CD14-positive monocyte (primary cell): ENCODE data around the gene CACNA1G. TPM values are rescaled to one million over a fixed set of nuclear protein-coding genes. Genes with fewer than 3 reads are reported as not detected.

ENCODE experiments used
- DNase-seq, 3 donors: peaks; one replicate each; pipeline ENCODE4 v3.0.0-alpha.2; 2011 to 2022
- H2AFZ ChIP-seq: 2 replicates; pipeline ENCODE4 v1.6.0; 2012; ENCODE audit warnings: mild to moderate bottlenecking, low read depth, low read length, inconsistent platforms; ENCODE audit not compliant: insufficient read depth, poor library complexity, severe bottlenecking
- H3K27ac ChIP-seq, 2 donors: 1 replicate in 1 of 2; 2 replicates in 1 of 2; pipeline ENCODE4 v1.5.1; 2012 to 2013; ENCODE audit warnings: low read length in 2 of 2, control low read depth in 1 of 2, inconsistent platforms in 1 of 2, low read depth in 1 of 2, mild to moderate bottlenecking in 1 of 2
- H3K27me3 ChIP-seq, 2 donors: one replicate each; pipeline versions ENCODE4 v1.6.0 to v1.6.1; 2011 to 2013; ENCODE audit warnings: low read length in 2 of 2; ENCODE audit not compliant: control insufficient read depth in 2 of 2, insufficient read depth in 2 of 2
- H3K36me3 ChIP-seq, 2 donors: replicated peaks in 1 of 2; 1 replicate in 1 of 2; 2 replicates in 1 of 2; pipeline versions ENCODE4 v1.5.1 to v1.6.1; 2012 to 2013; ENCODE audit warnings: low read length in 2 of 2, control low read depth in 1 of 2, inconsistent platforms in 1 of 2, mild to moderate bottlenecking in 1 of 2; ENCODE audit not compliant: insufficient read depth in 2 of 2, control insufficient read depth in 1 of 2
- H3K4me1 ChIP-seq, 2 donors: 1 replicate in 1 of 2; 2 replicates in 1 of 2; pipeline versions ENCODE4 v1.5.1 to v1.6.1; 2012 to 2013; ENCODE audit warnings: low read length in 2 of 2, control low read depth in 1 of 2, inconsistent platforms in 1 of 2, mild to moderate bottlenecking in 1 of 2, moderate library complexity in 1 of 2; ENCODE audit not compliant: insufficient read depth in 2 of 2, control insufficient read depth in 1 of 2
- H3K4me2 ChIP-seq: replicated peaks from 2 replicates; pipeline ENCODE3; 2012; ENCODE audit warnings: low read length, moderate library complexity, mild to moderate bottlenecking; ENCODE audit not compliant: poor library complexity, severe bottlenecking; ENCODE audit errors: extremely low read depth
- H3K4me3 ChIP-seq, 3 experiments: fragments of 200-600 bp in 1 of 3; sonication (generic) in 1 of 3; replicated peaks in 1 of 3; 1 replicate in 2 of 3; 2 replicates in 1 of 3; pipeline ENCODE4 v1.5.1; 2011 to 2013; ENCODE audit warnings: low read length in 3 of 3, mild to moderate bottlenecking in 3 of 3, control low read depth in 2 of 3, low read depth in 2 of 3, inconsistent platforms in 1 of 3, moderate library complexity in 1 of 3
- H3K79me2 ChIP-seq: 2 replicates; pipeline ENCODE4 v1.6.0; 2012; ENCODE audit warnings: mild to moderate bottlenecking, control low read depth, inconsistent platforms, low read length, moderate library complexity; ENCODE audit not compliant: insufficient read depth
- H3K9ac ChIP-seq: 2 replicates; pipeline ENCODE4 v1.6.0; 2017; ENCODE audit warnings: low read length, mild to moderate bottlenecking; ENCODE audit not compliant: insufficient read depth, poor library complexity, severe bottlenecking
- H3K9me3 ChIP-seq, 2 donors: replicated peaks in 1 of 2; 1 replicate in 1 of 2; 2 replicates in 1 of 2; pipeline versions ENCODE4 v1.5.1 to v1.6.1; 2012 to 2013; ENCODE audit warnings: low read length in 2 of 2, control low read depth in 1 of 2; ENCODE audit not compliant: control insufficient read depth in 1 of 2, insufficient read depth in 1 of 2
- H4K20me1 ChIP-seq: 2 replicates; pipeline ENCODE4 v1.6.0; 2012; ENCODE audit warnings: mild to moderate bottlenecking, low read length, control low read depth, moderate library complexity; ENCODE audit not compliant: insufficient read depth
- H3K27ac Mint-ChIP-seq, 7 donors: one replicate each; pipeline ENCODE4 v1.8.0; 2020; ENCODE audit warnings: mild to moderate bottlenecking in 7 of 7, mixed read lengths in 7 of 7, moderate library complexity in 6 of 7, inconsistent platforms in 2 of 7
- H3K27me3 Mint-ChIP-seq, 3 donors: one replicate each; pipeline ENCODE4 v1.8.0; 2021 to 2022; ENCODE audit warnings: low read depth in 3 of 3, mild to moderate bottlenecking in 3 of 3, mixed read lengths in 3 of 3, moderate library complexity in 3 of 3, inconsistent platforms in 1 of 3
- H3K36me3 Mint-ChIP-seq, 2 donors: one replicate each; pipeline ENCODE4 v1.8.0; 2020; ENCODE audit warnings: mixed read lengths in 2 of 2, inconsistent platforms in 1 of 2, mild to moderate bottlenecking in 1 of 2
- H3K4me1 Mint-ChIP-seq: one replicate; pipeline ENCODE4 v1.8.0; 2020; ENCODE audit warnings: mild to moderate bottlenecking, mixed read lengths
- H3K4me3 Mint-ChIP-seq, 2 donors: one replicate each; pipeline ENCODE4 v1.8.0; 2020; ENCODE audit warnings: mild to moderate bottlenecking in 2 of 2, mixed read lengths in 2 of 2, moderate library complexity in 1 of 2
- H3K9me3 Mint-ChIP-seq, 7 donors: one replicate each; pipeline ENCODE4 v1.8.0; 2020 to 2022; ENCODE audit warnings: mixed read lengths in 7 of 7, mild to moderate bottlenecking in 6 of 7, moderate library complexity in 6 of 7, inconsistent platforms in 2 of 7
- WGBS: methylation state at CpG from one replicate; pipeline ENCODE4 v1.1.5; 2013; ENCODE audit warnings: missing lambda C conversion rate; ENCODE audit not compliant: insufficient coverage; 5-methylcytosine and 5-hydroxymethylcytosine counted together
- intact Hi-C, 2 donors: fragments of 100-400 bp; cut with micrococcal nuclease; formaldehyde crosslinking; loops; one replicate each; pipeline versions ENCODE4 v1.15.0 to v1.15.1; 2023
- polyA plus RNA-seq, 3 donors: library from polyadenylated mRNA; depleted of rRNA in 1 of 3; unstranded in 2 of 3; stranded (reverse) in 1 of 3; fragments of 300-500 nt in 2 of 3; fragments of >200 nt in 1 of 3; fragmentation: Illumina TruSeq in 2 of 3; gene quantifications; 1 replicate in 2 of 3; 2 replicates in 1 of 3; pipeline ENCODE4 v1.2.3, GENCODE V29; 2012 to 2021
- TF ChIP-seq, protein P1 (sequence below): fragments of 200-600 bp; IDR thresholded peaks from one replicate; pipeline ENCODE4 v1.8.0; 2022; ENCODE audit warnings: antibody characterized with exemption, mild to moderate bottlenecking

The CACNA1G gene
- polyA plus RNA-seq, 3 donors, result 0.03 TPM; not detected in 2

DNA sequence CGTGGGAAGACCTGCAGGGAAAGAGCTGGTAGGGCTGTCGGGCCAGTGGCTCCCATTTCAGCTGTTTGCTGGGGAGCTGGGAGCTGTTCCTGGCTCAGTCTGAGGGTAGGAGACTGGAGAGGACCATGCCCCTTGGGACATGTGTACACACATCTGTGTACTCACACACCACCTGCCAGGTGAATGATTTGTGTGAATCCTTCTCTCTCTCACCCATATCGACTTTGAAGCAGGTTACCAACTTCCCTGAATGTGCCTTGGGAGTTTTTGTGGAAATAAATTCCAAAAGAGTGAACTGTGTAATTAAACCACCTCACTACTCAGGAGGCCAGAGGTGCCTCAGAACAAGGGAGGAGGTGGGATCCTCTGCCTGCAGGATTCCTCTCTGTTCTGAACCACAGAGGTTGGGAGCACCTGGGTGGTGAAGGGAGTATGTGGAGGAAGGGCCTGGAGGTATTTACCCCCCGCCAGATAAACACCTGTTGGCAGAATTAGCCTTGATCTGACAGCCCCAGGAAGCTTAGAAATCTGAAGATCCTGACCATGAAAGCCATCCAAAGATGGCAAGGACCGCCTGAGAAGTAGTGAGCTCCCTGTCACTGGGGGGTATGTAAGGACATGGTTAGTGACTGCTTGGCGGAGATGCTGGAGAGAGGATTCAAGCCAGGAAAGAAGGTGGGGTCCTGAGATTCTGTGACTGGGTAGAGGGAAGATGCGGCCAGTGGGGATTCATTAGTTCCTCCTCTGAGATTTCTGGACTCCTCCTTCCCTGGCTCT is 77.5 kb downstream of the CACNA1G start:
- H4K20me1 ChIP-seq, result peaks cover 17% of the 10 kb centered on the region
- H3K27ac ChIP-seq, result no peak overlapping the region
- H3K27me3 ChIP-seq, result peaks cover 2 to 46% of the 10 kb centered on the region in 2 donors
- Mint-ChIP-seq H3K27ac (no peak overlapping the region), H3K36me3 (peaks cover 15 to 23% of the 10 kb centered on the region in 2 donors), H3K27me3 (peaks cover 40 to 52% (median 41%) of the 10 kb centered on the region in 3 donors), H3K4me1 (peaks cover 70% of the 10 kb centered on the region), H3K9me3 (peaks cover 0 to 11% (median 0%) of the 10 kb centered on the region in 7 donors), H3K4me3 (peak overlapping the region in 1 of 2 donors; percentile 47)
- intact Hi-C loops, result no loop called here
- H3K79me2 ChIP-seq, result no peaks in the 10 kb centered on the region
- peaks cover 0 to 10% of the 10 kb centered on the region in 2 donors for H3K36me3 ChIP-seq
- no peak for DNase-seq
- H2AFZ ChIP-seq, result no peak overlapping the region
- no peak overlapping the region for H3K9ac ChIP-seq
- TF ChIP-seq, protein P1, sequence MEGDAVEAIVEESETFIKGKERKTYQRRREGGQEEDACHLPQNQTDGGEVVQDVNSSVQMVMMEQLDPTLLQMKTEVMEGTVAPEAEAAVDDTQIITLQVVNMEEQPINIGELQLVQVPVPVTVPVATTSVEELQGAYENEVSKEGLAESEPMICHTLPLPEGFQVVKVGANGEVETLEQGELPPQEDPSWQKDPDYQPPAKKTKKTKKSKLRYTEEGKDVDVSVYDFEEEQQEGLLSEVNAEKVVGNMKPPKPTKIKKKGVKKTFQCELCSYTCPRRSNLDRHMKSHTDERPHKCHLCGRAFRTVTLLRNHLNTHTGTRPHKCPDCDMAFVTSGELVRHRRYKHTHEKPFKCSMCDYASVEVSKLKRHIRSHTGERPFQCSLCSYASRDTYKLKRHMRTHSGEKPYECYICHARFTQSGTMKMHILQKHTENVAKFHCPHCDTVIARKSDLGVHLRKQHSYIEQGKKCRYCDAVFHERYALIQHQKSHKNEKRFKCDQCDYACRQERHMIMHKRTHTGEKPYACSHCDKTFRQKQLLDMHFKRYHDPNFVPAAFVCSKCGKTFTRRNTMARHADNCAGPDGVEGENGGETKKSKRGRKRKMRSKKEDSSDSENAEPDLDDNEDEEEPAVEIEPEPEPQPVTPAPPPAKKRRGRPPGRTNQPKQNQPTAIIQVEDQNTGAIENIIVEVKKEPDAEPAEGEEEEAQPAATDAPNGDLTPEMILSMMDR, result no peak
- H3K4me1 ChIP-seq, result peaks cover 47 to 73% of the 10 kb centered on the region in 2 donors
- H3K4me2 ChIP-seq, result no peak overlapping the region
- no peaks in the 10 kb centered on the region for H3K9me3 ChIP-seq
- no peak overlapping the region for H3K4me3 ChIP-seq
- 97% methylated on average over 5 of the region's 7 CpGs for WGBS

DNA sequence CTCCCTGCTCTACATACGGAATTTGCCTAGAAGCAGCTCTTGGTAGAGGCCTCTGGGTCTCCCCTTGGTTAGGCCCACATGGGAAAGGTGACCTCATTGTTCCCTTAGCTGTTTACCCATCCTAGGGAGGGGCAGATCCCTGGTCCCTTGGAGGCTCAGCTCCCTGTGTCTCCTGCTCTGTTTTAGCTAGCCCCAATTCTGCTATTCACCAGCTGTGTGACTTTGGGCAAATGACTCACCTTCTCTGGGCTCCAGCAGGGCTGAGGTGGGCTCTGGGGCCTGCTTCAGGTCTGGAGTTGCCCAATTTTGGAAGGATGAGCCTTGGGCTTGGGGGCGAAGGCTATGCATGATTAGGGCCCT is 78.1 kb downstream of the CACNA1G start:
- Histone ChIP-seq H3K9me3 (no peaks in the 10 kb centered on the region), H2AFZ (no peak overlapping the region), H4K20me1 (peaks cover 17% of the 10 kb centered on the region), H3K27ac (no peak overlapping the region), H3K9ac (no peak overlapping the region), H3K27me3 (peaks cover 2 to 40% of the 10 kb centered on the region in 2 donors), H3K79me2 (no peaks in the 10 kb centered on the region), H3K36me3 (peaks cover 0 to 10% of the 10 kb centered on the region in 2 donors), H3K4me3 (no peak overlapping the region), H3K4me1 (peaks cover 47 to 70% of the 10 kb centered on the region in 2 donors), H3K4me2 (no peak overlapping the region)
- intact Hi-C loops, result no loop called here
- WGBS, result 100% methylated on average over 1 of the region's 2 CpGs
- peaks cover 15 to 23% of the 10 kb centered on the region in 2 donors for H3K36me3 Mint-ChIP-seq
- H3K27ac Mint-ChIP-seq, result peak overlapping the region in 1 of 7 donors; percentile 25
- H3K4me3 Mint-ChIP-seq, result peak overlapping the region in 1 of 2 donors; percentile 47
- DNase-seq, result no peak
- peaks cover 65% of the 10 kb centered on the region for H3K4me1 Mint-ChIP-seq
- TF ChIP-seq, protein P1, result no peak
- peaks cover 36 to 46% (median 37%) of the 10 kb centered on the region in 3 donors for H3K27me3 Mint-ChIP-seq
- peaks cover 0 to 11% (median 0%) of the 10 kb centered on the region in 7 donors for H3K9me3 Mint-ChIP-seq
